Stimulated activated CD4-positive, alpha-beta T cell treated with anti-CD3 and anti-CD28 coated beads, Interleukin-15, amount 100 ng/mL, for 24 hours (primary cell): ENCODE results near the gene IQSEC2.
A peak's percentile ranks its signal among the peaks of the same experiment; 100 is the strongest.

ENCODE experiments used
- DNase-seq: peaks from one replicate; pipeline ENCODE4 v3.0.0-alpha.2; 2020

Gene IQSEC2

DNA sequence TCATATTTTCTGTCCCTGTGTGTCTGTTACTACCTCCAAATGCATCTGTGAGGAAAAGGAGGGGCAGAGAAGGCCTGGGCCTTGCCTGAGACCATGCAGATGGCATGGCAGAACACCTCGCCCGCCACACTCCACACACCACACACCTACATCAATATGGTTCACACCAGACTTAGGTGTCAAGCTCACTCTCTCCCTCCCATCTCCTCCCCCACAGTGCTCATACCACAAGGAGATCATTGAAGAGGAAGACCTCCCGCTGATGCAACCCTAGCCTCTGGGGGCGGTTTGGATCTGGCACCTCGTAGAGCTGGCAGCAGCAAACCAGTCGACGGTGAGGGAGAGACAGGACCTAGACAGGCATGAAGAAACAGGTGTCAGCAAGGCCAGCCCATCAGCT is 39.8 kb downstream of the IQSEC2 start:
- no peak for DNase-seq

DNA sequence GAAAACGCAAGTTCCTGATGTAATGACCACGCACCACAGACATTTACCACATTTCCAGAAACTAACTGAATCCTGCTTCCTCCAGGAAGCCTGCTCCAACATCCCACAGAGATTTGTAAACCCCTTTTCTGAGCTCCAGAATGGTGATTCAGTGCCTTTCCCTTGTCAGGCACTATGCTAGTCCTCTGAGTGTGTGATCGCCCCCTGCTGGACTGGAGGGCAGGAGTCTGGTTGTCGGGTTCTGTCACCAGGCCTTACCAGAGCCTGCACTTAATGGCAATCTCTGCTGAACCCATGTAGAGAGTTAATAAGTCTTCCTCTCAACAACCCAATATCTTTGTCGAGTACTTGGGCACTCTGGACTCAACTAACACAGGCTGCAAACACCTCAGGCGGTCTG is 41.9 kb downstream of the IQSEC2 start:
- DNase-seq: peak; percentile 60

DNA sequence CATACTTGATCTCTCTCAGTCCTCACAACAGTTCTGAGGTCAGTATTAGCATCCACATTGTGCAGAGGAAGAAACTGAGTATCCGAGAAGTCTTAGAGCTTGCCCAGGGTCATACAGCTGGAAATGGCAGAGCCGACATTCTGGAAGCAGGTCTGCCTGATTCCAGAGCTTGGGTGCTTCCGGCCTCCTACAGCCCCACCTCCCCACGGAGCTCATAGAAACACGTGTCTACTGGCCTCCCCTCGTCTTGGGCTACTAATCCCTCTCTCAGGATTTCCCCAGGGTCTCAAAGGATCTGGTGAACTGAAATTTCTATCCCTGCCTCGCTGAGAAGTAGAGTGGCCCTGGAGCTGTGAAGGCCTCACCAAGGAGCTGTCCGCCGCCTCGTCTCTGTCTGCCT is 44.3 kb downstream of the IQSEC2 start:
- no peak for DNase-seq

DNA sequence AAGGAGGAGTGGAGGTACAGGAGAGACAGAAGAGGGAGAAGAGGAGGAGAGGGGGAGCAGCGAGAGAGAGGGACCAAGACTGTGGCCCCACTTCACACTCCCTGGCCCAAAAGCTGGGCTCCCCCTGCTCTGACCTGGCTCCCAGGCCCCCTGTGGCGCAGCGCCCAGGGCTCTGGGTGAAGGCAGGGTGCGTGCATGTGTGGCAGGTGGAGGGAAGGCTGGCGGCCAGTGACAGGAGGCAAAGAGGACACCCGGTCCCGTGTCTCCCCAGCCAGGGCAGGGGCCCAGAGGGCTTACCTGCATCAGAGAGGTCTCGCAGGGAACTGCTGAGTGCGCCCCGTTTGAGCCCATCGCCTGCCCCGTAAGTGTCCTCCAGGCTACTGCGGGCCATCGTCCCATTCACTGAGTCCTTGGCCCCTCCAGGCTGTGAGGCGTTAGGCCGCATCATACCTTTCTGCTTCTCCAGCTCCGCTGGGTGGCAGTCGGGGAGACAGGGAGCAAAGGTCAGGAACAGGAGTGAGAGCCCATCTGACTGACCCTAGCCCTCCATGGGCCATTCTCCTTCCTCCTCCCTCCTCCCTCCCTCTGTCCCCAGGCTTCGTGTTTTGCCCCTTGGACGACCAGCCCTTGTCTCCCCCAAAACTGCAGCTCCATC is 45.2 kb downstream of the IQSEC2 start:
- no peak for DNase-seq

GRCh38 chrX:53235566-53235965 is 45.8 kb downstream of the IQSEC2 start:
- DNase-seq: no peak

DNA sequence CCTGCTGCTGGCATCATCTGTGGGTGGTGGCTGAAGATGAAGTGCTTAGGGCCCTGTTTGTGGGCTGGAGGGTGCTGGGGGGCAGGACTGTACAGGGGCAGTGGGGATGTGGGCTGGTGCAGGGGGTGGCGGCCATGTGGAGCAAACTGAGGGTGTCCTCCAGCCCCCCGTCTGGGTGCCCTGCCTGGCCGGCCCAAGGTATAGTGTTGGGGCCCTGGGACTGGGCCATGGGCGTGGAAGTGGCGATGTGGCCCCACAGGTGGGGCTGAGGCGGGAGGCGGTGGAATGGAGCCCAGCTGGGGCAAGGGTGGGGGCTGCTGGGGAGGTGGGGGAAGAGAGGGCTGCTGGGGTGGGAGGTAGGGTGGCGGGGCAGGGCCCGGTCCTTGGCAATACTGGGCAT is 46.9 kb downstream of the IQSEC2 start:
- DNase-seq: no peak

- no peak for DNase-seq
Observed at GRCh38 chrX:53233536-53233935, 47.8 kb downstream of the IQSEC2 start.

DNA sequence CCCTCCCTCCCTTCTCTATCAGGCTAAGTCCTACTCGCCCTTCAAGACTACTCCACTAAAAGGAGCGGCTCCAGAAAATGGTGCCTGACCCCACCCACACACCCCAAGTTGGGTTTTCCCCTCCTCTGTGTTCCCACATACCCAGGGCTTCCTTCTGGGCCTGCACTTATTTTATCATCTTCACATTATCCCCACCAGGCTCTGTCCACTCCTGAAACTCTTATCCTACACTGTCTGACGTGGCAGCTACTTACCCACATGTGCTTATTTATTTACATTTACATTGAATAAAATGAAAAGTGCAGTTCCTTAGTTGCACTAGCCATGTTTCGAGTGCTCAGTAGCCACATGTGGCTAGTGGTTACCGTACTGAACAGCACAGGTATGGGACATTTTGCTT is 51.3 kb downstream of the IQSEC2 start:
- DNase-seq: no peak

- no peak for DNase-seq
Observed at GRCh38 chrX:53227224-53227765, 54.1 kb downstream of the IQSEC2 start.

GRCh38 chrX:53224860-53225797 is 56.3 kb downstream of the IQSEC2 start, which contains the start of gene KDM5C:
Gene KDM5C, minus strand, starts transcription at chrX:53225207. Its CDS starts 318 bp downstream, at chrX:53224889.
- peak; percentile 89 for DNase-seq

GRCh38 chrX:53223955-53224859 is 57.2 kb downstream of the IQSEC2 start:
- DNase-seq: peak; percentile 10

DNA sequence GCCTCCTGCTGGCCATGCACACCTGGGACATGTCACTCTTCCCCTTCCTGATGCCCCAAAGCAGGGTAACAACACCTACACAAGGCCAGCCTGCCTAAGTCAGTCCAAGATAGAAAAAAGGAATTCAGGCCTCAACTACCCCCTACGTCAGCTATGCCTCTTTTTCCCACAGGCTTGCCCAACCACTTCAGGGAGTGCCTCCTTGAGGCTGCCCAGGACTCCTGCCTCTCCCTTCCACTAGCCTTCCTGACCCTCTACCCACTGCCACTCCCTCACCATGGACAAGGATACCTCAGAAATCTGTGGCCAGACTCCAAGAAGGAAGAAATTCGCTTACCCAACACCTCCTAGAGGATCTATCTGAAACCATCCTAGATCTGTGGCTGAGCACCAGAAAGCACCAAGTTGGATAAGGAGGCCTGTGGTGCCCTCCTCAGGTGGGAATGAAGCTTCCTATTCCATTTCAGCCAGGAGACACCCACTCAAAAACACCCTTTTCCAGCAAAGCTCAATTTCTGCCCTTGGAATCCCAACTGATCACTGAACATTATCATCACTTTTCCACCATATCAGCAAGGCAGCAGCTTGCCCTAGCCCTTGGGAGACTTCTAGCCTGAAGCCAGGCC is 58.2 kb downstream of the IQSEC2 start:
- DNase-seq: no peak
